ENCODE data around the gene NUTF2. TPM values are rescaled to one million over a fixed set of nuclear protein-coding genes. Genes with fewer than 3 reads are reported as not detected.
A peak's percentile ranks its signal among the peaks of the same experiment; 100 is the strongest.
"Not testable (repeated sequence)": the region's sequence is repeated elsewhere in the genome, so short reads cannot be mapped to it uniquely, and the experiment has no call there.

The NUTF2 gene
- total RNA-seq, 1 donor from 2014 or later: 184 TPM

DNA sequence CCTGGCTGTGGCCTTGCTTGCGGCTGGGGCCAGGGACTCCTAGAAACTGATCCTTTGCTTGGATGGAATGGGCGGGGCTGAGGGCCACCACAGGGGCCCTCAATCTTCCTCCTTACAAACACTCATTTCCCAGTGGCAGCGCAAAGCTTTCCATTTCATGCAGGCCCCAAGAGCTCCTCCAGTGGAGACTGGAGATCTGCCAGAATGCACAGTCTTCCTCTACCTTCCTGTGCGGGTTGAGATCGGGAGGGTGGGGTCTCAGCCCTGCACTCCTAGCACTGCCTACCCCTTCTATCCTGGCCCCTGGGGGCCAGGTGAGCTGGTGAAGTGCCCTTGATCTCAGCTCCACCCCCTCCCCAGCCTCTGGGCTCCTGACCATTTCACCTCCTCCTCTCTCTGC is 39.7 kb downstream of the NUTF2 start:
- DNase-seq: no peak
- intact Hi-C loops (cut with micrococcal nuclease): no loop called here
- Mint-ChIP-seq H3K36me3 (ENCODE audit: low read depth) (peaks cover 29% of the 10 kb centered on the region), H3K4me3 (no peak overlapping the region), H3K4me1 (no peaks in the 10 kb centered on the region), H3K27me3 (no peaks in the 10 kb centered on the region), H3K27ac (peak overlapping the region; percentile 5), H3K9me3 (no peaks in the 10 kb centered on the region)

- intact Hi-C loops (cut with micrococcal nuclease): no loop called here
- Mint-ChIP-seq H3K36me3 (ENCODE audit: low read depth) (peaks cover 17% of the 10 kb centered on the region), H3K4me3 (no peak overlapping the region), H3K27ac (no peak overlapping the region), H3K27me3 (no peaks in the 10 kb centered on the region), H3K9me3 (no peaks in the 10 kb centered on the region), H3K4me1 (peaks cover 7% of the 10 kb centered on the region)
- DNase-seq: no peak
Measured at GRCh38 chr16:67888331-67888730, 41.6 kb downstream of the NUTF2 start.

DNA sequence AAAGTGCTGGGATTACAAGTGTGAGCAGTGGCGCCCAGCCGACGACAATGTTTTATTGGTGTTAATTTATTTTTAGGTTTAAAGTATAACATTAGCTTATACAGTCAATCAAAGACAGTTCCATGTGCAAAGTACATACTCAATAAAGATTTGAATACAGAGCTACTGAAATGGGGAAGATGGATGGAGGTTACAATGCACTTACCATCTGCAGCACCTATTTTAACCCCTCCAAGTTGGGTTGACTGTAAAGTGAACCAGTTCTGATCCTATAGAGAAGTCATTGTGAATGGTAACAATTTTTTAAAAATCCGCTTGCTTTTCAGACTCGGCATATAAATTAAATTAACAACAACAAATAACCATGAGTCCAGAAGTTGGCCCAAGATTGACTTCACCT is 45.6 kb downstream of the NUTF2 start:
- H3K27ac Mint-ChIP-seq: peak overlapping the region; percentile 87
- H3K9me3 Mint-ChIP-seq: no peaks in the 10 kb centered on the region
- DNase-seq: no peak
- intact Hi-C loops (cut with micrococcal nuclease): loop anchor here (2.0 to 5.0 kb wide), 2 partner anchors 20 to 150 kb away; partner anchors contain the start of gene EDC4
- H3K4me3 Mint-ChIP-seq: peak overlapping the region; percentile 97
- no peaks in the 10 kb centered on the region for H3K27me3 Mint-ChIP-seq
- H3K36me3 Mint-ChIP-seq (ENCODE audit: low read depth): peaks cover 2% of the 10 kb centered on the region
- H3K4me1 Mint-ChIP-seq: peaks cover 22% of the 10 kb centered on the region

- peak; percentile 97 for DNase-seq
- no peaks in the 10 kb centered on the region for H3K9me3 Mint-ChIP-seq
- peak within 1 kb of the TSS; percentile 94 for H3K27ac Mint-ChIP-seq
- peak within 1 kb of the TSS; percentile 97 for H3K4me3 Mint-ChIP-seq
- no peaks in the 10 kb centered on the region for H3K36me3 Mint-ChIP-seq (ENCODE audit: low read depth)
- H3K4me1 Mint-ChIP-seq: peaks cover 22% of the 10 kb centered on the region
- intact Hi-C loops (cut with micrococcal nuclease): loop anchor here (1.0 to 5.0 kb wide), 6 partner anchors 20 to 233 kb away; partner anchors contain the start of genes ACD, EDC4, NUTF2 and PARD6A
- no peaks in the 10 kb centered on the region for H3K27me3 Mint-ChIP-seq
Measured at GRCh38 chr16:67892899-67893742, 46.4 kb downstream of the NUTF2 start, which contains the start of gene PSKH1. Gene PSKH1, plus strand, starts transcription at chr16:67893254. Its CDS starts 15,496 bp downstream, at chr16:67908750.

DNA sequence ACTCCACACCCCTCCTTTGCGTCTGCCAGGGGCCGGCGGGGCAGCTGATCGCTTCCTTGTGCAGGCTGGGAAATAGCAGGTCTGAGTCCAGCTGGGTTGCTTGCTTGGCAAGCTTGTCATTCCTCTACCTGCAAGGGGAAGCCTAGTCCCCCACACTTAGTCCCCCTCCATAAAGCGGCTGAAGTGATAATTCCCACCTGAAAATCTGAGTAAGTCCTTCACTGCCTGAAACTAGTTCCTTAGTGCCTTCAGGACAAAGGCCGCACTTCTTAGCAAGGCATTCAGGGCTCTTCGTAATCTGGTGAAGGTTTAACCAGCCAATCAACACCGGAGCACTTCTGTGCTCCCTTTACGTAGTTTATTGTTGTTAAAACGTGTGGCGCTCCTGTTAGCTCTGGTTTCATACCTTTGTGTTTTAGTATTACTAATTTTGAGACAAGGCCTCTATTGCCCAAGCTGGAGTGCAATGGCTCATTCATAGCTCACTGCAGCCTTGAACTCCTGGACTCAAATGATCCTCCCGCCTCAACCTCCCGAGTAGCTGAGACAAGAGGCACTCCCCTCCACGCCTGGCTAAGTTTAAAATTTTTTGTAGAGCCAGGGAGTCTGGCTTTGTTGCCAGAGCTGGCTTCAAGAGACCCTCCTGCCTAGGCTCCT is 47.1 kb downstream of the NUTF2 start:
- Mint-ChIP-seq H3K27ac (peak overlapping the region; percentile 94), H3K9me3 (no peaks in the 10 kb centered on the region), H3K4me1 (peaks cover 22% of the 10 kb centered on the region), H3K27me3 (no peaks in the 10 kb centered on the region), H3K4me3 (peak overlapping the region; percentile 97), H3K36me3 (ENCODE audit: low read depth) (no peaks in the 10 kb centered on the region)
- intact Hi-C loops (cut with micrococcal nuclease): loop anchor here (1.0 to 5.0 kb wide), 6 partner anchors 21 to 234 kb away; partner anchors contain the start of genes ACD, EDC4, NUTF2 and PARD6A
- DNase-seq: no peak

- intact Hi-C loops (cut with micrococcal nuclease): no loop called here
- no peaks in the 10 kb centered on the region for H3K9me3 Mint-ChIP-seq
- H3K4me1 Mint-ChIP-seq: peaks cover 22% of the 10 kb centered on the region
- no peaks in the 10 kb centered on the region for H3K27me3 Mint-ChIP-seq
- no peak overlapping the region for H3K27ac Mint-ChIP-seq
- H3K36me3 Mint-ChIP-seq (ENCODE audit: low read depth): no peaks in the 10 kb centered on the region
- no peak for DNase-seq
- H3K4me3 Mint-ChIP-seq: no peak overlapping the region
Measured at GRCh38 chr16:67897231-67897630, 50.5 kb downstream of the NUTF2 start.

- no peak overlapping the region for H3K27ac Mint-ChIP-seq
- H3K9me3 Mint-ChIP-seq: no peaks in the 10 kb centered on the region
- intact Hi-C loops (cut with micrococcal nuclease): no loop called here
Measured at GRCh38 chr16:67901734-67902133, 55.0 kb downstream of the NUTF2 start.

DNA sequence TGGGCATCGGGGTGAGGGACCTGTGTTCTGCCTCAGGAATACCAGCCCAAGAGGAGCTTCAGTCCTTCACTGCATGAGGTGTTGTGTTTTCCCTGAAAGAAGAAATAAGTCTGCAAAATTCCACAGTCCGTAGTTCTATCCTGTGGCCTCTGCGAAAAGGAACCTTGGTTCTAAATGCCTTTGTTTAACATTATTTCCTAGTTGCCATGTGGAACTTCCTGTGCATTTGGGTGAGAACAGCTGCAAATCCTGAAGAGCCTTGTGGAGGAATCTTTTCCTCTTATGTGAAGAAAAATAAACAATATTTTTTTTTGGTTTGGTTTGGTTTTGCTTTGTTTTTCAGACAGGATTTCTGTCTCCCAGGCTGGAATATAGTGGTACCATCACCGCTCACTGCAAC is 56.1 kb downstream of the NUTF2 start:
- intact Hi-C loops (cut with micrococcal nuclease): no loop called here
- Mint-ChIP-seq H3K27ac (peak overlapping the region; percentile 37), H3K4me3 (no peak overlapping the region), H3K4me1 (peaks cover 4% of the 10 kb centered on the region), H3K27me3 (no peaks in the 10 kb centered on the region), H3K36me3 (ENCODE audit: low read depth) (peaks cover 7% of the 10 kb centered on the region), H3K9me3 (no peaks in the 10 kb centered on the region)
- no peak for DNase-seq

More at GRCh38 chr16:67901734-67902133, 55.0 kb downstream of the NUTF2 start:
- Mint-ChIP-seq H3K27me3 (no peaks in the 10 kb centered on the region), H3K4me1 (peaks cover 2% of the 10 kb centered on the region), H3K4me3 (no peak overlapping the region), H3K36me3 (ENCODE audit: low read depth) (peaks cover 3% of the 10 kb centered on the region)
- no peak for DNase-seq

- Mint-ChIP-seq H3K9me3 (no peaks in the 10 kb centered on the region), H3K36me3 (ENCODE audit: low read depth) (peaks cover 23% of the 10 kb centered on the region), H3K27me3 (no peaks in the 10 kb centered on the region), H3K4me1 (peaks cover 14% of the 10 kb centered on the region), H3K27ac (peak overlapping the region; percentile 83), H3K4me3 (no peak overlapping the region)
- intact Hi-C loops (cut with micrococcal nuclease): no loop called here
- no peak for DNase-seq
Measured at GRCh38 chr16:67907397-67908180, 60.9 kb downstream of the NUTF2 start.

DNA sequence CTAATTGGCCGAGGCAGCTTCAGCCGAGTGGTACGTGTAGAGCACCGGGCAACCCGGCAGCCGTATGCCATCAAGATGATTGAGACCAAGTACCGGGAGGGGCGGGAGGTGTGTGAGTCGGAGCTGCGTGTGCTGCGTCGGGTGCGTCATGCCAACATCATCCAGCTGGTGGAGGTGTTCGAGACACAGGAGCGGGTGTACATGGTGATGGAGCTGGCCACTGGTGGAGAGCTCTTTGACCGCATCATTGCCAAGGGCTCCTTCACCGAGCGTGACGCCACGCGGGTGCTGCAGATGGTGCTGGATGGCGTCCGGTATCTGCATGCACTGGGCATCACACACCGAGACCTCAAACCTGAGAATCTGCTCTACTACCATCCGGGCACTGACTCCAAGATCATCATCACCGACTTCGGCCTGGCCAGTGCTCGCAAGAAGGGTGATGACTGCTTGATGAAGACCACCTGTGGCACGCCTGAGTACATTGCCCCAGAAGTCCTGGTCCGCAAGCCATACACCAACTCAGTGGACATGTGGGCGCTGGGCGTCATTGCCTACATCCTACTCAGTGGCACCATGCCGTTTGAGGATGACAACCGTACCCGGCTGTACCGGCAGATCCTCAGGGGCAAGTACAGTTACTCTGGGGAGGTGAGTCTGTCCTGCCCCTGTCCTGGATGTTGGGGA is 62.5 kb downstream of the NUTF2 start:
- H3K4me1 Mint-ChIP-seq: peaks cover 14% of the 10 kb centered on the region
- no peak overlapping the region for H3K4me3 Mint-ChIP-seq
- DNase-seq: no peak
- intact Hi-C loops (cut with micrococcal nuclease): no loop called here
- no peaks in the 10 kb centered on the region for H3K27me3 Mint-ChIP-seq
- H3K27ac Mint-ChIP-seq: peak overlapping the region; percentile 84
- H3K9me3 Mint-ChIP-seq: no peaks in the 10 kb centered on the region
- peaks cover 22% of the 10 kb centered on the region for H3K36me3 Mint-ChIP-seq (ENCODE audit: low read depth)

DNA sequence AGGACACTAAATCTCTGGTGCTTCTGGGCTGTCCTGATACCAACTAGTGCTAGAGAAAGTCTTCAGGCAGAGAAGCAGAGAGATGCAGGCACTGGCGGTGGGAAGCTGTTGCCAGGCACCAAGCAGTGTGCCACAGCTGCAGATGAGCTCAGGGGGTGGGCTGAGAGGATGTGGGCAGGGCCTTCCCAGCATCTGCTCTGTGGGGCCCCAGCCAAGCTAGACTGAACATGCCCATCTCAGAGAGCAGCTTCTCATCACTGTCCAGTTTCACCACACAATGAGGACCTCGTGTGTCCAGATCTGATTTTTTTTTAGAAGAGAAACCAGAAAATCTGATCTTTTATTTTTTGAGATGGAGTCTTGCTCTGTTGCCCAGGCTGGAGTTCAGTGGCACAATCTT is 63.4 kb downstream of the NUTF2 start:
- Mint-ChIP-seq H3K4me3 (no peak overlapping the region), H3K27me3 (no peaks in the 10 kb centered on the region), H3K36me3 (ENCODE audit: low read depth) (peaks cover 24% of the 10 kb centered on the region), H3K4me1 (peaks cover 18% of the 10 kb centered on the region), H3K27ac (peak overlapping the region; percentile 84), H3K9me3 (no peaks in the 10 kb centered on the region)
- DNase-seq: peak; percentile 82
- intact Hi-C loops (cut with micrococcal nuclease): no loop called here

DNA sequence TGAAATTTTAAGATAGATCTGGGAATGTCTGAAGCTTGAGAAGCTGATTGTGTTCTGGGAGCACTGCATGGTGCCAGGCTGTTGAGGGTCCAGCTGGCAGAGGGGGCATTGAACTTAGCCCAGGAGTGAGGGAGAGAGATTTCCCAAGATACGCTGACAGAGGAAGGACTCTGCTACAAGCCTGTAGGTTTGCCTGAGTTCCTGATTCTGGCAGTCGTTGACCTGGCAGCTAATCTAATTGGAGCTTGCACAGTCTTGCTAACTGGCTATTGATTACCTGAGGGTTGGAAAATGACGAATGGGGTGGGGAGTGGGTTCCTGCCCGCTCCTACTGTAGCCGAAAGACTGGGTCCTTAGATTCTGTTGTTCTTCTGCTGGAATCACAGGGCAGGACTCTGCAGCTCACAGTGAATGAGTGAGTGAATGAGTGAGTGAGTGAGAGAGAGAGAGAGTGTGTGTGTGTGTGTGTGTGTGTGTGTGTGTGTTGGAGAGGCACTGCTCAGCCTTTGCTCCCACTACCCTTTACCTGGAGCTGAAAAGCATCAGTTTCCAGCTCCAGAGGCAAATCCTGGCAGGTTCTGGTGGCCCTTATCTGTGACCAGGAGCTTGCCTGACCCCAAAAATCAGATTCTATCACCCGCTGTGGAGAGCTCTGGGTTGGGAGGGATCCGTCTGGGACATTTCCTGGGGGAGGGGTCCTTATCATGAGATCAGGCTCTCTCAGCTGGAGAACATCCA is 68.2 kb downstream of the NUTF2 start:
- Mint-ChIP-seq H3K36me3 (ENCODE audit: low read depth) (peaks cover 9% of the 10 kb centered on the region), H3K4me1 (peaks cover 24% of the 10 kb centered on the region), H3K27ac (no peak overlapping the region), H3K27me3 (no peaks in the 10 kb centered on the region), H3K9me3 (no peaks in the 10 kb centered on the region), H3K4me3 (no peak overlapping the region)
- DNase-seq: no peak
- intact Hi-C loops (cut with micrococcal nuclease): no loop called here

DNA sequence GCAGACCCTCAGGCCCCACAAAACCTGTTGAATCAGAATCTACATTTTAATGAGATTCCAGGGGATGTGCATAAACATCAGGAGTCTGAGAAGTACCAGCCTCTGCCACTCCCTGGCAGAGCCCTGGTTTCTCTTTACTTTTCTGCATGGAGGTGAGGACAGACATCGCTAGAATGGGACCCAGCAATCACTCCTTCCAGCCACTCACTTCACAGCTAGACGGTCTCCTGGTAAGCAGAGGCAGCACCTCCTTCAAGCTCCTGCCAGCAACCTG is 68.7 kb downstream of the NUTF2 start:
- H3K36me3 Mint-ChIP-seq (ENCODE audit: low read depth); H3K27ac Mint-ChIP-seq; DNase-seq; H3K27me3 Mint-ChIP-seq; intact Hi-C loops (cut with micrococcal nuclease); H3K9me3 Mint-ChIP-seq; H3K4me3 Mint-ChIP-seq: not testable (repeated sequence)
- H3K4me1 Mint-ChIP-seq: peaks cover 22% of the 10 kb centered on the region

Data from activated CD4-positive, alpha-beta T cell treated with anti-CD3 and anti-CD28 coated beads, Interleukin-2, amount 10 ng/mL, durations not matched to agents 24 days and 14 days (primary cell).